RWPE1 (cell line): ENCODE results near the gene PRF1.

Experiments
- CTCF ChIA-PET: fragments of 350-600 bp; sonication (Branson Sonifier 250); formaldehyde crosslinking; extraction: SDS; loops from one replicate; lab custom pipeline; 2021; lab: Yijun Ruan, JAX
- POLR2A ChIA-PET: fragments of 400-600 bp; formaldehyde crosslinking; extraction: SDS; loops from one replicate; lab custom pipeline; 2020; ENCODE audit warnings: antibody characterized with exemption; ENCODE audit not compliant: low non-redundant PET; lab: Yijun Ruan, JAX
- DNase-seq: peaks from one replicate; pipeline ENCODE4 v3.0.0; 2012; ENCODE audit warnings: low spot score
- H3K27ac ChIP-seq: fragments of 450-650 bp; 2 replicates; pipeline ENCODE4 v1.5.1; 2017
- CTCF ChIP-seq: fragments of 450-650 bp; conservative IDR thresholded peaks from 2 replicates; pipeline ENCODE4 v1.5.1; 2017; ENCODE audit warnings: low read depth, mild to moderate bottlenecking

PRF1 gene

GRCh38 chr10:70599791-70600190 lies 2.8 kb downstream of the PRF1 start:
- ChIA-PET POLR2A (no interaction called here), CTCF (no interaction called here)
- no peak overlapping the region for H3K27ac ChIP-seq
- no peak for DNase-seq
- no peak for TF ChIP-seq CTCF

DNA sequence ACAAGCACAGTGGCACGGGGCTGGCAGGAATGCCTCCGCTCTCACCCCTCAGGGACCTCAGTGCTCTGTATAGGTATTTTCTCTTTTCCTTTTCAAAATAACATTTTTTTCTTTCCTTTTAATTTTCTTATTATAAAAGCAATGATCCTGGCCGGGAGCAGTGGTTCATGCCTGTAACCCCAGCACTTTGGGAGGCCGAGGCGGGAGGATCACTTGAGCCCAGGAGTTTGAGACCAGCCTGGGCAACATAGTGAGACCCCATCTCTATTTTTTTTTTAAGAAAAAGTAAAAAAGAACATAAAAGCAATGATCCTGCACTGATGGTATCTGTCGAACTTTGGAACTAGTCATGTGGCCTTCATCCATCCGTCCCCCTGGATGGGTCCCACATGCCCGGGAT lies 3.2 kb downstream of the PRF1 start:
- ChIA-PET CTCF (no interaction called here), POLR2A (no interaction called here)
- H3K27ac ChIP-seq, result no peak overlapping the region
- TF ChIP-seq CTCF, result no peak
- DNase-seq, result no peak

GRCh38 chr10:70598857-70599295 lies 3.7 kb downstream of the PRF1 start:
- no peak overlapping the region for H3K27ac ChIP-seq
- no peak for TF ChIP-seq CTCF
- ChIA-PET CTCF (interaction anchor here (0.6 kb wide), 1 partner anchor 40 kb away, joined by 5 read pairs; no protein-coding TSS in a partner anchor), POLR2A (no interaction called here)
- no peak for DNase-seq

GRCh38 chr10:70597856-70598815 lies 4.4 kb downstream of the PRF1 start:
- ChIA-PET POLR2A (interaction anchor here (0.6 kb wide), 1 partner anchor 194 kb away, joined by 5 read pairs; the partner anchor contains the start of gene EIF4EBP2), CTCF (interaction anchor here (0.6 kb wide), 2 partner anchors 39 to 171 kb away, joined by 4 to 5 read pairs; no protein-coding TSS in a partner anchor)
- DNase-seq, result no peak
- no peak for TF ChIP-seq CTCF
- no peak overlapping the region for H3K27ac ChIP-seq

DNA sequence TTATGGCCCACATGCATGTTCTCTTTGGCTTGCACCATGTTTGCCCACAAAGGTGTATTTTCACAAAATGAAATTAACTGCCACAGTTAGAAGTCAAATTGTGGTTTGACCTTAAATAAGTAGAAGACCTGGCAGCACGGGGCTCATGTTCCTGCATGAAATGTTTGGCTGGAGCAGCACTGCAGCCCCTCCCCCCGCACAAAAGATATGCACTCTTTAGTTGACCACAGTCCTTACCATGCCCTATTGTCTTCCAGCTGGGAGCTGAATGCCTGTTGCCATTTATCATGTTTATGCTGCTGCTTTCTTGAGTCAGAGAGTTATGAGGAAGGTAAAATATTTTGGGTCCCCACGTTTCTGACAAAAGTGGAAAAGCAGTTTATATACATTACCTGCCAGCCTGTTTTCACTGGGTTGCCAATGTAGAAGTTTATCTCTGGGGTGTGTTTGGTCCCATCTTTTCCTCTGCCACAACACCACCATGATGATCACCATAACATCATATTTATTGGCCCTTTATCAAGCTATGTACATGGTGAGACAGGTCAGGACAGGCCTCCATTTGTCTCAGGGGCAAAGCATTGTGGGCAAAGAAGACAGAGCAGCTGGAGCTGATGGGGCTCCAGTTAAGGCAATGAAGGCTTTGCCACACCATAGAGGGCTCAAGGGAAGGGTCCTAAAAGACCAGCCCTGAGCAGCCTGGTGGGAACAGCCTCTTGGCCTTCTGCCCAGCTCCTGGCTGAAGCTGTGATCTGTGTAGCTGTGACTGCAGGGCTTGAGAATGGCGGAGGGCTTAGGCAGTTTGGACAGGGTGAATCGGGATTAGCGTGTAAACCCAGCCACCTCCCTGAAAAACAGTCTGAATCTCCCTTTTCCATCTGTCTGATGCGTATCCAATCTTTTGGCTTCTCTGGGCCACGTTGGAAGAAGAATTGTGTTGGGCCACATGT lies 5.4 kb downstream of the PRF1 start:
- H3K27ac ChIP-seq, result no peak overlapping the region
- DNase-seq, result peak; percentile 34
- CTCF ChIA-PET, result interaction anchor here (0.6 kb wide), 1 partner anchor 170 kb away, joined by 4 read pairs; no protein-coding TSS in a partner anchor
- no peak for TF ChIP-seq CTCF
- POLR2A ChIA-PET, result interaction anchor here (0.6 kb wide), 1 partner anchor 193 kb away, joined by 5 read pairs; the partner anchor contains the start of gene EIF4EBP2
